GM12878 (cell line): ENCODE results near the gene RINT1. TPM values are rescaled to one million over a fixed set of nuclear protein-coding genes. Genes with fewer than 3 reads are reported as not detected.

Source experiments
- ATAC-seq: fragments of 200-7000 bp; cut with Tn5 transposase; 3 replicates; pipeline ENCODE4 v1.9.1; 2020; ENCODE audit warnings: mild to moderate bottlenecking, moderate library complexity
- BruUV-seq: library from RNA; stranded (reverse); fragments of 400-500 nt; replicated peaks from 2 replicates; lab custom pipeline; 2021; lab: Mats Ljungman, UMichigan
- CTCF ChIA-PET: fragments of 300-600 bp; sonication (Branson Sonifier 250); formaldehyde crosslinking; extraction: SDS; loops from one replicate; lab custom pipeline; 2021; ENCODE audit warnings: inconsistent platforms; lab: Yijun Ruan, JAX
- POLR2A ChIA-PET: fragments of 350-600 bp; formaldehyde crosslinking; extraction: SDS; loops from one replicate; lab custom pipeline; 2021; ENCODE audit warnings: inconsistent platforms; lab: Charles Lee
- RAD21 ChIA-PET: fragments of 300-600 bp; sonication (Branson Sonifier 250); formaldehyde crosslinking; loops from one replicate; lab custom pipeline; 2023; ENCODE audit warnings: antibody characterized with exemption; ENCODE audit not compliant: unreplicated experiment; lab: Charles Lee
- SMC1A ChIA-PET: fragments of 300-600 bp; sonication (Branson Sonifier 250); formaldehyde crosslinking; loops from one replicate; lab custom pipeline; 2023; ENCODE audit not compliant: unreplicated experiment, uncharacterized antibody; lab: Charles Lee
- DNase-seq: peaks from one replicate; pipeline ENCODE4 v3.0.0-alpha.2; 2011; ENCODE audit warnings: low read depth, low spot score
- FAIRE-seq: peaks from 3 replicates; lab custom pipeline; 2011; peaks lifted over from hg19 to GRCh38; lab: Jason Lieb, UNC
- H2AFZ ChIP-seq: 2 replicates; pipeline ENCODE4 v1.6.0; 2011; ENCODE audit warnings: low read depth, low read length, control low read depth; ENCODE audit not compliant: control insufficient read depth
- H3K27ac ChIP-seq: 2 replicates; pipeline ENCODE4 v1.5.1; 2011; ENCODE audit warnings: control low read depth; ENCODE audit not compliant: control insufficient read depth, insufficient read depth
- H3K27me3 ChIP-seq, 2 experiments: replicated peaks in 1 of 2; 2 replicates each; pipeline versions ENCODE4 v1.6.0 to v1.6.1; 2011; ENCODE audit warnings: low read length in 1 of 2; ENCODE audit not compliant: control insufficient read depth in 2 of 2, insufficient read depth in 2 of 2
- H3K36me3 ChIP-seq, 2 experiments: 2 replicates each; pipeline ENCODE4 v1.5.1; 2011; ENCODE audit warnings: low read length in 1 of 2; ENCODE audit not compliant: control insufficient read depth in 2 of 2, insufficient read depth in 2 of 2
- H3K4me1 ChIP-seq: 2 replicates; pipeline ENCODE4 v1.6.1; 2011; ENCODE audit warnings: mild to moderate bottlenecking, low read length, moderate library complexity, mixed read lengths; ENCODE audit not compliant: control insufficient read depth, insufficient read depth
- H3K4me2 ChIP-seq: 2 replicates; pipeline ENCODE4 v1.6.0; 2011; ENCODE audit warnings: control low read depth; ENCODE audit not compliant: control insufficient read depth, insufficient read depth
- H3K4me3 ChIP-seq: fragments of 200-600 bp; sonication (generic); 2 replicates; pipeline ENCODE4 v1.5.1; 2016
- H3K79me2 ChIP-seq: 2 replicates; pipeline ENCODE4 v1.6.0; 2011; ENCODE audit warnings: low read length; ENCODE audit not compliant: control insufficient read depth, insufficient read depth
- H3K9ac ChIP-seq: 2 replicates; pipeline ENCODE4 v1.8.0; 2011; ENCODE audit warnings: low read length, control low read depth, mixed read lengths; ENCODE audit not compliant: control insufficient read depth, insufficient read depth
- H3K9me3 ChIP-seq: replicated peaks from 3 replicates; pipeline ENCODE4 v1.5.1; 2011; ENCODE audit warnings: mild to moderate bottlenecking, low read length; ENCODE audit not compliant: control insufficient read depth, insufficient read depth
- H4K20me1 ChIP-seq: 2 replicates; pipeline ENCODE4 v1.6.0; 2011; ENCODE audit not compliant: control insufficient read depth, insufficient read depth
- ATF2 ChIP-seq: IDR thresholded peaks from 2 replicates; pipeline ENCODE4 v1.6.1; 2012; ENCODE audit warnings: low read length, inconsistent platforms
- ATF7 ChIP-seq: fragments of 450-650 bp; IDR thresholded peaks from 2 replicates; pipeline ENCODE4 v1.6.1; 2016; ENCODE audit warnings: low read depth, mild to moderate bottlenecking
- ELK1 ChIP-seq: IDR thresholded peaks from 2 replicates; pipeline ENCODE4 v1.6.1; 2012; ENCODE audit warnings: low read depth, low read length, improper control_type of control experiment
- EZH2 ChIP-seq: IDR thresholded peaks from 2 replicates; pipeline ENCODE4 v1.6.1; 2012; ENCODE audit warnings: low read depth, mild to moderate bottlenecking, control low read depth, inconsistent platforms, low read length, borderline replicate concordance; ENCODE audit not compliant: control insufficient read depth
- IRF4 ChIP-seq: IDR thresholded peaks from 2 replicates; pipeline ENCODE4 v1.6.1; 2011; ENCODE audit warnings: low read depth, low read length
- NR2C1 ChIP-seq: fragments of 450-650 bp; IDR thresholded peaks from 2 replicates; pipeline ENCODE4 v1.6.1; 2017; ENCODE audit warnings: antibody characterized with exemption, mild to moderate bottlenecking, moderate library complexity
- SP1 ChIP-seq: IDR thresholded peaks from one replicate; pipeline ENCODE4 v1.6.1; 2011; ENCODE audit warnings: low read depth, low read length
- SRF ChIP-seq, 2 experiments: IDR thresholded peaks; 2 replicates each; pipeline ENCODE4 v1.6.1; 2011; ENCODE audit warnings: low read depth in 2 of 2, low read length in 2 of 2, mild to moderate bottlenecking in 1 of 2, moderate library complexity in 1 of 2
- TCF7 ChIP-seq: IDR thresholded peaks from 2 replicates; pipeline ENCODE4 v1.6.1; 2014; ENCODE audit warnings: antibody characterized with exemption, borderline replicate concordance
- ZBED1 ChIP-seq: IDR thresholded peaks from 2 replicates; pipeline ENCODE4 v1.6.1; 2016; ENCODE audit warnings: borderline replicate concordance
- ZSCAN29 ChIP-seq: fragments of 450-650 bp; IDR thresholded peaks from 2 replicates; pipeline ENCODE4 v1.6.1; 2017; ENCODE audit warnings: mild to moderate bottlenecking, moderate library complexity
- WGBS: methylation state at CpG from one replicate; pipeline ENCODE4 v1.1.6; 2016; ENCODE audit warnings: low lambda C conversion rate; ENCODE audit not compliant: insufficient replicate concordance, insufficient coverage; ENCODE audit errors: missing lambda C conversion rate; 5-methylcytosine and 5-hydroxymethylcytosine counted together
- in situ Hi-C: fragments of 300-500 bp; cut with MboI; formaldehyde crosslinking; loops from 9 replicates; pipeline ENCODE4 v1.14.3; 2018; ENCODE audit warnings: mixed read lengths
- intact Hi-C: fragments of 100-400 bp; cut with micrococcal nuclease; formaldehyde crosslinking; loops from one replicate; pipeline ENCODE4 v1.14.2; 2022; ENCODE audit not compliant: unreplicated experiment
- polyA plus RNA-seq, 11 experiments: library from polyadenylated mRNA; depleted of rRNA in 4 of 11; unstranded in 6 of 11; stranded (reverse) in 5 of 11; fragments of >200 nt; fragmentation: Nextera tagmentation in 4 of 11; fragmentation: Illumina TruSeq in 1 of 11; extraction: Ambion mirVana in 4 of 11; extraction: Trizol in 1 of 11; gene quantifications; 1 replicate in 1 of 11; 2 replicates in 10 of 11; pipeline versions ENCODE4 v1.2.1 to v1.2.3, GENCODE V29; 2011 to 2016; ENCODE audit warnings: inconsistent platforms in 2 of 11, missing spikeins in 2 of 11, low read depth in 1 of 11
- total RNA-seq, 4 experiments: library from RNA; depleted of rRNA in 3 of 4; stranded (reverse); fragments of >200 nt in 3 of 4; fragmentation: Illumina TruSeq in 1 of 4; extraction: Trizol in 1 of 4; gene quantifications; 2 replicates each; pipeline versions ENCODE4 v1.2.1 to v1.2.3, GENCODE V29; 2013 to 2021
- TF ChIP-seq, protein P1 (sequence below): IDR thresholded peaks from 2 replicates; pipeline ENCODE4 v1.6.1; 2011; ENCODE audit warnings: low read depth, low read length, improper control_type of control experiment, borderline replicate concordance
- TF ChIP-seq, protein P2 (sequence below): fragments of 450-650 bp; IDR thresholded peaks from 2 replicates; pipeline ENCODE4 v1.6.1; 2017; ENCODE audit warnings: mild to moderate bottlenecking, moderate library complexity
- TF ChIP-seq, protein P3 (sequence below): fragments of 450-650 bp; IDR thresholded peaks from 2 replicates; pipeline ENCODE4 v1.6.1; 2017; ENCODE audit warnings: borderline replicate concordance

The RINT1 gene
- total and polyA plus RNA-seq, 10 of the 15 experiments (the other 5 are each of a cell fraction or from before 2014, with no cell fraction given): 6.7 to 32.3 (median 17.3) TPM

DNA sequence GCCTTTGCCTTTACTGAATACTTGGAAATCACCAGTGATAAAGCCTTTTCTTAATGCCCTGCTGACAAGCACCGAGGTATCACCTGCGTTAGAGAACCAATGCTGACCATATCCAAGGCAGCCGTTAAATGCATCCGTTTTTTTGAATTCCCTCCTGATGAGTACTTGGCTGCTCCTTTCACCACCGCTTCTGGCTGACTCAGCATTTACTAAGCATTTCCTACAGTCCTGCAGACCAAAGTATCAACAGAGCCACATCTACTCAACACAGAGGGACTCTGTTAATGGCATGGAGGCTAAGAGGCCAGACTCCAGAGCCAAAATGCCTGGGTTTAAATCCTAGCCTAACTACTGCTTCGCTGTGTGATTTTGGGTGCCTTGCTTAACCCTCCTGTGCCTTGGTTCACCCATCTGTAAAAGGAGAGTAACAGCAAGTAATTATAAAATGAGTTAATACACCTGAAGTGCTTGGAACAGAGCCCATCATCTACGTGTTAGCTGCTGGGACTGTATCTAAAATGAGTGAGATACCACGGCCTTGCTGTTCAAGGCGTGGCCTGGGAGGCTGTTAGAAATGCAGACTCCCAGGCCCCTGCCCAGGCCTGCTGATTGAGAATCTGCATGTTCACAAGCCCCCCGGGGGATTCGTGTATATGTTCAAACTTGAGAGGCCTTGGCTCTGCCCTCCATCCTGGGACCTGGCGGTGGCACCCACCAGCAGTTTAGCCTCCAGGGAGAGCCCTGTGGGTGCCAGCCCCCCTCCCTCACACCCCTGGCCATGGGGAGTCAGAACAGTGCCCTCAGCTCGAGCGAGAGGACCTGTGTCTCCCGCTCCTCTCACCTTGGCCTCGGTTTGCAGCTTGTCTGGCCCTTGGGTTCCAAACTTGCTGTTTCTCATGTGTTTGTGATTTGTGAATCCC is 80.1 kb downstream of the RINT1 start:
- no peak for ATAC-seq
- no peaks in the 10 kb centered on the region for H3K4me1 ChIP-seq
- no peak for DNase-seq
- H3K27me3 ChIP-seq: no peaks in the 10 kb centered on the region
- SMC1A ChIA-PET: no interaction called here
- no TSS peak for BruUV-seq
- H3K4me2 ChIP-seq: no peak overlapping the region
- no peak overlapping the region for H2AFZ ChIP-seq
- RAD21 ChIA-PET: no interaction called here
- CTCF ChIA-PET: no interaction called here
- 59% methylated on average over 16 of the region's 16 CpGs for WGBS
- TF ChIP-seq SP1 (no peak), IRF4 (no peak), NR2C1 (no peak), ATF2 (no peak), SRF (IDR thresholded peaks at IDR 0.05; ENCODE audit: low read depth in 2 of 2, low read length in 2 of 2) (no peak), EZH2 (no peak), ZBED1 (no peak), ATF7 (no peak), ELK1 (no peak), ZSCAN29 (no peak), TCF7 (no peak)
- TF ChIP-seq, protein P1, sequence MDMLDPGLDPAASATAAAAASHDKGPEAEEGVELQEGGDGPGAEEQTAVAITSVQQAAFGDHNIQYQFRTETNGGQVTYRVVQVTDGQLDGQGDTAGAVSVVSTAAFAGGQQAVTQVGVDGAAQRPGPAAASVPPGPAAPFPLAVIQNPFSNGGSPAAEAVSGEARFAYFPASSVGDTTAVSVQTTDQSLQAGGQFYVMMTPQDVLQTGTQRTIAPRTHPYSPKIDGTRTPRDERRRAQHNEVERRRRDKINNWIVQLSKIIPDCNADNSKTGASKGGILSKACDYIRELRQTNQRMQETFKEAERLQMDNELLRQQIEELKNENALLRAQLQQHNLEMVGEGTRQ: no peak
- TF ChIP-seq, protein P2, sequence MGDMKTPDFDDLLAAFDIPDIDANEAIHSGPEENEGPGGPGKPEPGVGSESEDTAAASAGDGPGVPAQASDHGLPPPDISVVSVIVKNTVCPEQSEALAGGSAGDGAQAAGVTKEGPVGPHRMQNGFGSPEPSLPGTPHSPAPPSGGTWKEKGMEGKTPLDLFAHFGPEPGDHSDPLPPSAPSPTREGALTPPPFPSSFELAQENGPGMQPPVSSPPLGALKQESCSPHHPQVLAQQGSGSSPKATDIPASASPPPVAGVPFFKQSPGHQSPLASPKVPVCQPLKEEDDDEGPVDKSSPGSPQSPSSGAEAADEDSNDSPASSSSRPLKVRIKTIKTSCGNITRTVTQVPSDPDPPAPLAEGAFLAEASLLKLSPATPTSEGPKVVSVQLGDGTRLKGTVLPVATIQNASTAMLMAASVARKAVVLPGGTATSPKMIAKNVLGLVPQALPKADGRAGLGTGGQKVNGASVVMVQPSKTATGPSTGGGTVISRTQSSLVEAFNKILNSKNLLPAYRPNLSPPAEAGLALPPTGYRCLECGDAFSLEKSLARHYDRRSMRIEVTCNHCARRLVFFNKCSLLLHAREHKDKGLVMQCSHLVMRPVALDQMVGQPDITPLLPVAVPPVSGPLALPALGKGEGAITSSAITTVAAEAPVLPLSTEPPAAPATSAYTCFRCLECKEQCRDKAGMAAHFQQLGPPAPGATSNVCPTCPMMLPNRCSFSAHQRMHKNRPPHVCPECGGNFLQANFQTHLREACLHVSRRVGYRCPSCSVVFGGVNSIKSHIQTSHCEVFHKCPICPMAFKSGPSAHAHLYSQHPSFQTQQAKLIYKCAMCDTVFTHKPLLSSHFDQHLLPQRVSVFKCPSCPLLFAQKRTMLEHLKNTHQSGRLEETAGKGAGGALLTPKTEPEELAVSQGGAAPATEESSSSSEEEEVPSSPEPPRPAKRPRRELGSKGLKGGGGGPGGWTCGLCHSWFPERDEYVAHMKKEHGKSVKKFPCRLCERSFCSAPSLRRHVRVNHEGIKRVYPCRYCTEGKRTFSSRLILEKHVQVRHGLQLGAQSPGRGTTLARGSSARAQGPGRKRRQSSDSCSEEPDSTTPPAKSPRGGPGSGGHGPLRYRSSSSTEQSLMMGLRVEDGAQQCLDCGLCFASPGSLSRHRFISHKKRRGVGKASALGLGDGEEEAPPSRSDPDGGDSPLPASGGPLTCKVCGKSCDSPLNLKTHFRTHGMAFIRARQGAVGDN: no peak
- TF ChIP-seq, protein P3, sequence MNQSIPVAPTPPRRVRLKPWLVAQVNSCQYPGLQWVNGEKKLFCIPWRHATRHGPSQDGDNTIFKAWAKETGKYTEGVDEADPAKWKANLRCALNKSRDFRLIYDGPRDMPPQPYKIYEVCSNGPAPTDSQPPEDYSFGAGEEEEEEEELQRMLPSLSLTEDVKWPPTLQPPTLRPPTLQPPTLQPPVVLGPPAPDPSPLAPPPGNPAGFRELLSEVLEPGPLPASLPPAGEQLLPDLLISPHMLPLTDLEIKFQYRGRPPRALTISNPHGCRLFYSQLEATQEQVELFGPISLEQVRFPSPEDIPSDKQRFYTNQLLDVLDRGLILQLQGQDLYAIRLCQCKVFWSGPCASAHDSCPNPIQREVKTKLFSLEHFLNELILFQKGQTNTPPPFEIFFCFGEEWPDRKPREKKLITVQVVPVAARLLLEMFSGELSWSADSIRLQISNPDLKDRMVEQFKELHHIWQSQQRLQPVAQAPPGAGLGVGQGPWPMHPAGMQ: no peak
- H3K9ac ChIP-seq: no peak overlapping the region
- POLR2A ChIA-PET: no interaction called here
- no peaks in the 10 kb centered on the region for H4K20me1 ChIP-seq
- H3K4me3 ChIP-seq: no peak overlapping the region
- H3K27ac ChIP-seq: no peak overlapping the region
- no peaks in the 10 kb centered on the region for H3K79me2 ChIP-seq
- FAIRE-seq: no peak
- in situ Hi-C loops: no loop called here
- no peaks in the 10 kb centered on the region for H3K9me3 ChIP-seq
- intact Hi-C loops: no loop called here
- H3K36me3 ChIP-seq: no peaks in the 10 kb centered on the region
